Activated CD8-positive, alpha-beta T cell treated with anti-CD3 and anti-CD28 coated beads, Interleukin-2, amount 10 ng/mL, durations not matched to agents 7 days and 5 days (primary cell): Measurements from ENCODE around the gene CFAP92. TPM values are rescaled to one million over a fixed set of nuclear protein-coding genes. Genes with fewer than 3 reads are reported as not detected.
"Not testable (repeated sequence)": the region's sequence is repeated elsewhere in the genome, so short reads cannot be mapped to it uniquely, and the experiment has no call there.

ENCODE experiments used
- ATAC-seq: fragments of 150-1000 bp; cut with Tn5 transposase; one replicate; pipeline ENCODE4 v1.10.0; 2021; ENCODE audit warnings: moderate library complexity
- CTCF ChIA-PET: fragments of 350-600 bp; sonication (Branson Sonifier 250); formaldehyde crosslinking; loops from one replicate; lab custom pipeline; 2021; ENCODE audit warnings: antibody characterized with exemption; lab: Charles Lee
- POLR2A ChIA-PET: fragments of 350-600 bp; sonication (Branson Sonifier 250); formaldehyde crosslinking; loops from one replicate; lab custom pipeline; 2021; ENCODE audit warnings: antibody characterized with exemption; lab: Charles Lee
- DNase-seq: peaks from one replicate; pipeline ENCODE4 v3.0.0-alpha.2; 2020
- H3K27ac Mint-ChIP-seq: one replicate; pipeline ENCODE4 v1.8.0; 2021; ENCODE audit warnings: mild to moderate bottlenecking, mixed read lengths
- H3K27me3 Mint-ChIP-seq: one replicate; pipeline ENCODE4 v1.8.0; 2021; ENCODE audit warnings: low read depth, mixed read lengths
- H3K36me3 Mint-ChIP-seq: one replicate; pipeline ENCODE4 v1.8.0; 2021; ENCODE audit warnings: low read depth, mixed read lengths
- H3K4me1 Mint-ChIP-seq: one replicate; pipeline ENCODE4 v1.8.0; 2021; ENCODE audit warnings: low read depth, mixed read lengths
- H3K4me3 Mint-ChIP-seq: one replicate; pipeline ENCODE4 v1.8.0; 2021; ENCODE audit warnings: mild to moderate bottlenecking, mixed read lengths
- H3K9me3 Mint-ChIP-seq: one replicate; pipeline ENCODE4 v1.8.0; 2022; ENCODE audit warnings: mixed read lengths; ENCODE audit not compliant: insufficient read depth
- total RNA-seq, 2 experiments: library from RNA; stranded (reverse); gene quantifications; one replicate each; pipeline ENCODE4 v1.2.3, GENCODE V29; 2021

CFAP92 gene
- total RNA-seq, 2 experiments from 2014 or later, result 0.18 to 0.26 TPM

DNA sequence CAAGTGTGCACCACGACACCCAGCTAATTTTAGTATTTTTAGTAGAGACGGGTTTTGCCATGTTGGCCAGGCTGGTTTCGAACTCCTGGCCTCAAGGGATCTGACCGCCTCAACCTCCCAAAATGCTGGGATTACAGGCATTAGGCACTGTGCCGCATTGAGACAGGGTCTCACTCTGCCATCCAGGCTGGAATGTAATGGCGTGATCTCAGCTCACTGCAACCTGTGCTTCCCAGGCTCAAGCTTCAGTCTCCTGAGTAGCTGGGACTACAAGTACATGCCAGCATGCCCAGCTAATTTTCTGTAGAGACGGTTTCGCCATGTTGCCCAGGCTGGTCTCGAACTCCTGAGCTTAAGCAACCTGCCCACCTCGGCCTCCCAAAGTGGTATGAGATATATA lies 62.8 kb downstream of the CFAP92 start:
- Mint-ChIP-seq H3K27ac (no peak overlapping the region), H3K36me3 (peaks cover 5% of the 10 kb centered on the region), H3K27me3 (peaks cover 10% of the 10 kb centered on the region), H3K4me3 (no peak overlapping the region), H3K9me3 (peaks cover 9% of the 10 kb centered on the region), H3K4me1 (no peaks in the 10 kb centered on the region)
- CTCF ChIA-PET, result interaction anchor here (1.6 to 2.0 kb wide), 2 partner anchors 39 to 56 kb away, joined by 5 to 7 read pairs; no protein-coding TSS in a partner anchor
- ATAC-seq (no peak), DNase-seq (no peak)
- POLR2A ChIA-PET, result no interaction called here

DNA sequence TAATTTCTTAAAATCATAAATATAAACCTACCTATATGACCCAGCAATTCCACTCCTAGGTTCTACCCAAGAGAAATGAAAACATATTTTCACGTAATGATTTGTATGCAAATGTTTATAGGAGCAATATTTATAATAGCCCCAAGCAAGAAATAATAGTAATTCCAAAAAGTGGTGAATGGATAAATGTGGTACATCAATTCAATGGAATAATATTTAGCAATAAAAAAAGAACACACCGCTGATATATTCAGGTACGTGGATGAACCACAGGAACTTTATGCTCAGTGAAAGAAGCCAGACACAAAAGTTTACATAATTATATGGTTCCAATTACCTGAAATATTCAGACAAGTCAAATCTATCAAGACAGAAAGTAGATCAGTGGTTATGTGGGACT lies 64.5 kb downstream of the CFAP92 start:
- H3K4me3 Mint-ChIP-seq, result no peak overlapping the region
- ATAC-seq (no peak), DNase-seq (no peak)
- peaks cover 13% of the 10 kb centered on the region for H3K36me3 Mint-ChIP-seq
- ChIA-PET POLR2A (no interaction called here), CTCF (no interaction called here)
- peaks cover 22% of the 10 kb centered on the region for H3K9me3 Mint-ChIP-seq
- H3K27me3 Mint-ChIP-seq, result peaks cover 10% of the 10 kb centered on the region
- H3K27ac Mint-ChIP-seq, result no peak overlapping the region
- H3K4me1 Mint-ChIP-seq, result peaks cover 4% of the 10 kb centered on the region

DNA sequence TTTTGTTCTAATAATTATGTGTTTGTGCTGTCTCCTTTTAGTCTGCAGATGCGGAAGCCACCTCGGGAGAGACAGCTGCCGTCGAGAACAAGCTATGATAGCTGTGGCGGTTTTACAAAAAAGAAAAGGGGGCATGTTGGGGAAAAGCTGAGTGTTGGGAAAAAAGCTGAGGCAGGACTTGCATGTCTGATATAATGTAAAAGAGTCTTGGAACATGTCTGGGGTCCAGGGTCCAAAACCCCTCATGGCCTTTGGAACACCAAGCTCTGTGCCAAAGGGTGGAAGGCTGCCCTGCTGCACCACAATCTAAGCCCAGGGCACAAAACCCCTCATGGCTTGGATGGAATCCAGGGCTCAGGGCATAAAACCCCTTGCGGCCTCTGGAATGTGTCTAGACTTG lies 69.9 kb downstream of the CFAP92 start:
- H3K4me3 Mint-ChIP-seq, result peak overlapping the region; percentile 70
- ATAC-seq, H3K27me3 Mint-ChIP-seq, DNase-seq: not testable (repeated sequence)
- H3K36me3 Mint-ChIP-seq, result peaks cover 47% of the 10 kb centered on the region
- H3K4me1 Mint-ChIP-seq, result peaks cover 29% of the 10 kb centered on the region
- H3K9me3 Mint-ChIP-seq, result peaks cover 38% of the 10 kb centered on the region
- ChIA-PET POLR2A (interaction anchor here (0.6 to 2.0 kb wide), 4 partner anchors 18 to 452 kb away, joined by 3 to 13 read pairs (median 5); partner anchors contain the start of gene ACAD9), CTCF (interaction anchor here (0.6 to 3.6 kb wide), 8 partner anchors 13 to 989 kb away, joined by 3 to 75 read pairs (median 4); partner anchors contain the start of gene ACAD9)
- H3K27ac Mint-ChIP-seq, result peak overlapping the region; percentile 81

DNA sequence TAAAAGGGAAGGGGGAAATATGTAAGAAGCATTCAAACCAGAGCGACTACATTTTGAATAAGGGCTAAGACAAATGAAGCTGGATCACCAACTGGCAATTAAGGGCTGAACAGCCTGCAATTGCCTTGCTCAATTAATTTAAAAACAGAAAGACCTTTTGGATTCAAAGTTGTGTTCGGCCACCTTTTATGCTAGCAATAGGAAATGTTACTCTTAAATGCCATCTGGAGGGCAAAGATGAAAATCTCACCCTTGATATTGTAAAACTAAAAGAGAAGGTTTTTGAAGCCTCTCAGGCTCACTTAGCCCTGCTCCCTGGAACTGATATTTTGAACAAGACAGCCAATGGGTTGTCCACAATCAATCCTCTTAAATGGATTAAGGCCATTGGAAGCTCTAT lies 70.3 kb downstream of the CFAP92 start:
- Mint-ChIP-seq H3K4me3 (peak overlapping the region; percentile 70), H3K36me3 (peaks cover 49% of the 10 kb centered on the region), H3K9me3 (peaks cover 38% of the 10 kb centered on the region), H3K27me3 (peaks cover 6% of the 10 kb centered on the region), H3K27ac (peak overlapping the region; percentile 81), H3K4me1 (peaks cover 29% of the 10 kb centered on the region)
- ATAC-seq (peak; percentile 68), DNase-seq (no peak)
- ChIA-PET POLR2A (interaction anchor here (0.6 to 2.0 kb wide), 9 partner anchors 12 to 451 kb away, joined by 3 to 13 read pairs (median 4); partner anchors contain the start of genes ACAD9 and CNBP), CTCF (interaction anchor here (0.6 to 3.6 kb wide), 12 partner anchors 13 to 989 kb away, joined by 3 to 75 read pairs (median 4); partner anchors contain the start of gene ACAD9)

DNA sequence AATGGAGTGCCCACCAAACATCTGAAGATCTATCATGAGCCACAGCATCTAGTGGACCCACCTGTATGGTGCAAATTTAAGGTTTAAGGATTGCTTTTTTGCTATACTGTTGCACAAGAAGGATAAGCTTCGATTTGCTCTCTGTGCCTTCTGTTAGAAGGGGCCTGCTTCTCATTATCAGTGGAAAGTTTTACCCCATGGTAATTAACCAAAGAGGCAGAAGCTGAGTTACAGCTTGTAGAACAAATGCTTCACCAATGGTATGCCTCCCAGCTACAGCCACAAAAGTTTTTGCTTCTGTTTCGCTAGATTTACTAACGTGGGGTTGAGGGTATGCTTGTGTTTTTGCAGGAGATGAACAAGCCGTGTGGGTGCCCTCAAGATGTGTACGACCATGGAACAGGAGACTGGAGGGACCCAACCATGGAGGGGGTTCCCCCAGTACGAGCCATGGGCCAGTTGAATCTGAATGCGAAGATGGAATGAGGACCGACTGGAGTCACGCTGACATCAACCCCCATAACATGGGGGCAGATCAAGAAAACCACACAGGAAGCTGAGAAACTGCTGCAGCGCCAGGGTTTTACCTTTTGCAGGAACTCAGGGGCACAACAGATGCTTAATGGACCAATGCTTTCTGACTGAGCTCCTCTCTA lies 70.9 kb downstream of the CFAP92 start:
- ATAC-seq, result peak; percentile 73
- DNase-seq, result peak; percentile 76
- peak overlapping the region; percentile 81 for H3K27ac Mint-ChIP-seq
- H3K36me3 Mint-ChIP-seq, result peaks cover 54% of the 10 kb centered on the region
- POLR2A ChIA-PET, result interaction anchor here (0.7 to 2.0 kb wide), 9 partner anchors 11 to 366 kb away, joined by 3 to 13 read pairs (median 4); partner anchors contain the start of genes ACAD9 and CNBP
- H3K4me3 Mint-ChIP-seq, result peak overlapping the region; percentile 70
- peaks cover 38% of the 10 kb centered on the region for H3K9me3 Mint-ChIP-seq
- CTCF ChIA-PET, result interaction anchor here (0.8 to 3.6 kb wide), 12 partner anchors 11 to 306 kb away, joined by 3 to 75 read pairs (median 3); partner anchors contain the start of gene ACAD9
- peaks cover 3% of the 10 kb centered on the region for H3K27me3 Mint-ChIP-seq
- H3K4me1 Mint-ChIP-seq, result peaks cover 29% of the 10 kb centered on the region

DNA sequence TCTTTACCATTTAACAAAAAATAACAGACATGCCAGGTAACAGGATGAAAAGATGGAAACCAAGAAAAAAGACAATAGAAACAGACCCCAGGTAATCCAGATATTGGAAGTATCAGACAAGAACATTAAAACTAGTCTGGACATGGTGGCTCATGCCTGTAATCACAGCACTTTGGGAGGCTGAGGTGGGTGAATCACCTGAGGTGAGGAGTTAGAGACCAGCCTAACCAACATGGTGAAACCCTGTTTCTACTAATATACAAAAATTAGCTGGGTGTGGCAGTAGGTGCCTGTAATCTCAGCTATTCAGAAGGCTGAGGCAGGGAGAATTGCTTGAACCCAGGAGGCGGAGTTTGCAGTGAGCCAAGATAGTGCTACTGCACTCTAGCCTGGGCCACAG lies 73.9 kb downstream of the CFAP92 start:
- DNase-seq, result no peak
- ChIA-PET CTCF (no interaction called here), POLR2A (no interaction called here)
- H3K4me1 Mint-ChIP-seq, result peaks cover 29% of the 10 kb centered on the region
- peaks cover 71% of the 10 kb centered on the region for H3K36me3 Mint-ChIP-seq
- no peaks in the 10 kb centered on the region for H3K27me3 Mint-ChIP-seq
- H3K27ac Mint-ChIP-seq, result no peak overlapping the region
- no peak overlapping the region for H3K4me3 Mint-ChIP-seq
- no peak for ATAC-seq
- H3K9me3 Mint-ChIP-seq, result peaks cover 23% of the 10 kb centered on the region

DNA sequence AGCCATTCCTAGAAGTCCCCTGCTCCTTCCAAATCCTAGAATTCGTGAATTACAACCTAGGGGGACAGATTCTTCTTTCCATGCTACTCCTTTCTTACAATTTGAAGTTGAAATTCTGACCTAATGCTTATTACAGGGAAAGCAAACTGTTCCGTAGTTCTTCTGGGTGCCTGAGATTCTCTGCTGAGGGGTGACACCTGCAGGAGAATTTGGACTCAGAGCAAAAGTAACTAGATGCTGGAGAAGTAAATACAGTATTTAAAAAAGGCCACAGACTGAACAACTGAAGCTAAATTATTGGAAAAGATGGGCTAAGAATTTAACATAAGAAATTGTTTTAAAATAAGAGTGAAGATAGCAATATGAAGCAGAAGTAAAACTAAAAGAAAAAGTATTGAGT lies 76.6 kb downstream of the CFAP92 start:
- Mint-ChIP-seq H3K36me3 (peaks cover 76% of the 10 kb centered on the region), H3K4me3 (no peak overlapping the region), H3K27me3 (no peaks in the 10 kb centered on the region), H3K4me1 (peaks cover 8% of the 10 kb centered on the region), H3K9me3 (peaks cover 14% of the 10 kb centered on the region), H3K27ac (no peak overlapping the region)
- DNase-seq (no peak), ATAC-seq (no peak)
- POLR2A ChIA-PET, result no interaction called here
- CTCF ChIA-PET, result interaction anchor here (0.6 kb wide), 1 partner anchor 236 kb away, joined by 3 read pairs; no protein-coding TSS in a partner anchor

DNA sequence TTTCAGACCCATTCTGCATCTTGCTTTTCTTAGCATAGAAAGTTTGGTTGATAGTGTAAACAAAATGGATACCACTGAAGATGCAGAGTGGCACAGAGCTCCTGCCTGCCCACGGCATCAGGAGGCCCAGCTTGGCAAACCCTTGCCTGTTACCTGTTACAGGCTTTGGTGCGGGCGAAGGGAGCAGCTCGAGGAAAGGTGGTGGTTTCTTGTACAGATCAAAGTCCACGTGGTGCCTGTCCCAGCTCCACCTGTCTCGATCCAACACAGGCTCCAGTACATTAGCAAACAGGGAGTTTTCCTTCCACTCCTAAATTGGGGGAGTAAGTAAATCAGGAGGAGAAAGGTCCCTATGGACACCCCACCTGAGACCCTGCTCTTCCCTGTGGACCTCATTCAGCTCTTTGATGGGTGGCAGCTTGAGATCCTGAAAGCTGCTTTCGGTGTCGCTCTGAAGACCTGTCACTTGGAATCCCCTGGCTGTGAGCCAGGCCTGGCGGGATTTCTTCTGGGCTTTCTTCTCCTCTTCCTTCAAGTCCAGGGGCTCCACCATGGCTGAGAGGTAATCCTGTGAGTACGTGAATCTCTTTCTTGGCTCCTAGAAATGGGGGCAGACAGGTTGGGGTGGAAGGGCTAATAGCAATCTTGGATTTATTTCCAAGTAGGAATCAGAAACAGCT lies 78.8 kb downstream of the CFAP92 start:
- H3K4me1 Mint-ChIP-seq, result no peaks in the 10 kb centered on the region
- no peak overlapping the region for H3K27ac Mint-ChIP-seq
- POLR2A ChIA-PET, result interaction anchor here (0.7 kb wide), 1 partner anchor 459 kb away, joined by 3 read pairs; no protein-coding TSS in a partner anchor
- CTCF ChIA-PET, result interaction anchor here (1.8 kb wide), 1 partner anchor 55 kb away, joined by 6 read pairs; no protein-coding TSS in a partner anchor
- H3K4me3 Mint-ChIP-seq, result no peak overlapping the region
- H3K36me3 Mint-ChIP-seq, result peaks cover 73% of the 10 kb centered on the region
- ATAC-seq, result no peak
- no peak for DNase-seq
- no peaks in the 10 kb centered on the region for H3K9me3 Mint-ChIP-seq
- H3K27me3 Mint-ChIP-seq, result no peaks in the 10 kb centered on the region

DNA sequence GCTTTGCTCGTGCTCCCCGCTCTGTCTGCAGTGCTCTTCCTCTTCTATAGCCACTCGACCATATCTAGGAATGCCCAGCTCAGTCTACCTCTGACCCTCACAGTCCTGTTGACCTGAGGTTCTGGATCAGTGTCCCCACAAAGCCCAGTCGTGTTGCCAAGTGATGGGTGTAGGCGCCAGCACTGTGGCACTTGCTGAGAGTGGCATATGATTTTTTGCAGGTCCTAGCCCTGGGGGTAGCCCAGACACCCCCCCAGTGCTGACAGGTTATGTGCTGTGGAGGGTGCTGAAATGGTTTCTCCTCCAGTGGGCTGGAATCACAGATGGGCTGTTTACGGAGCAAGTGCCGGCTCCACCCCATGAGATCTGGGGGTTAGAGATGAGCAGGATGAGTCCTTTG lies 82.0 kb downstream of the CFAP92 start:
- Mint-ChIP-seq H3K36me3 (peaks cover 51% of the 10 kb centered on the region), H3K27ac (no peak overlapping the region), H3K9me3 (no peaks in the 10 kb centered on the region), H3K4me3 (no peak overlapping the region), H3K4me1 (no peaks in the 10 kb centered on the region), H3K27me3 (no peaks in the 10 kb centered on the region)
- POLR2A ChIA-PET, result interaction anchor here (0.8 kb wide), 1 partner anchor 11 kb away, joined by 4 read pairs; no protein-coding TSS in a partner anchor
- CTCF ChIA-PET, result interaction anchor here (1.1 kb wide), 1 partner anchor 11 kb away, joined by 3 read pairs; no protein-coding TSS in a partner anchor
- DNase-seq (no peak), ATAC-seq (no peak)

DNA sequence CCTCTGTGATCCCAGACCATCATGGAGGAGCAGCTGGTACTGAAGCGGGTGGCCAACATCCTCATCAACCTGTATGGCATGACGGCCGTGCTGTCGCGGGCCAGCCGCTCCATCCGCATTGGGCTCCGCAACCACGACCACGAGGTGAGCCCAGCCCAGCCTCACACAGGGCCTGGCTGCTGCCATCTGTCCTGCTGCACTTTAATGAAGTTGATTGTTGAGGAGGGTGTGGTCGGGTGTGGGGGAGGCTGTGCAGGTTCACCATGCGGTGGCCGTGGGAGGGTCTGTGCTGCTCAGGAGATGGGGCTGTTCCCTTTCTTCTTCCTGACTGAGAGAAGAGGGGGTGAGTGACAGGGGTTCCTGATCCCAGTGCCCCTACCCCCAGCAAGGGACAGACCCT lies 83.9 kb downstream of the CFAP92 start:
- Mint-ChIP-seq H3K9me3 (no peaks in the 10 kb centered on the region), H3K4me1 (no peaks in the 10 kb centered on the region), H3K4me3 (no peak overlapping the region), H3K36me3 (peaks cover 45% of the 10 kb centered on the region), H3K27ac (no peak overlapping the region), H3K27me3 (no peaks in the 10 kb centered on the region)
- CTCF ChIA-PET, result interaction anchor here (1.0 kb wide), 1 partner anchor 13 kb away, joined by 3 read pairs; no protein-coding TSS in a partner anchor
- ATAC-seq (no peak), DNase-seq (no peak)
- POLR2A ChIA-PET, result no interaction called here

DNA sequence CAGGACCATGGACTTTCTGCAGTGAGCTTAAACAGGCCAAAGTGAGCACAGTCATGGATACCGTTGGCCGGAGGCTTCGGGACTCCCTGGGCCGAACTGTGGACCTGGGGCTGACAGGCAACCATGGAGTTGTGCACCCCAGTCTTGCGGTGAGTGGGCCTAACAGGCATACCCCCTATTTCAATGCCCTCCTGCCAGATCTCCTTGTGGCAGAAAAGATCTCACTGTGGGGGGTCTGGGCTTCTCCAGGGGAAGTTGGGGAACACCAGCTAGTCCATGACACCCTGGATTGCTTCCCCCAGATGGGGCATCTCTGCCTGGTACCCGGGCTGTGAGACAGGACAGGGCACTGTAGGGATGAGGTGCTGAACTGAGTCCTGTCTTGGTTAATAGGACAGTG lies 84.9 kb downstream of the CFAP92 start:
- Mint-ChIP-seq H3K27ac (no peak overlapping the region), H3K4me3 (no peak overlapping the region), H3K27me3 (no peaks in the 10 kb centered on the region), H3K9me3 (no peaks in the 10 kb centered on the region), H3K36me3 (peaks cover 45% of the 10 kb centered on the region), H3K4me1 (no peaks in the 10 kb centered on the region)
- CTCF ChIA-PET, result no interaction called here
- POLR2A ChIA-PET, result no interaction called here
- ATAC-seq, result no peak
- DNase-seq, result no peak
